Measurements from ENCODE around the gene TAPT1.

DNA sequence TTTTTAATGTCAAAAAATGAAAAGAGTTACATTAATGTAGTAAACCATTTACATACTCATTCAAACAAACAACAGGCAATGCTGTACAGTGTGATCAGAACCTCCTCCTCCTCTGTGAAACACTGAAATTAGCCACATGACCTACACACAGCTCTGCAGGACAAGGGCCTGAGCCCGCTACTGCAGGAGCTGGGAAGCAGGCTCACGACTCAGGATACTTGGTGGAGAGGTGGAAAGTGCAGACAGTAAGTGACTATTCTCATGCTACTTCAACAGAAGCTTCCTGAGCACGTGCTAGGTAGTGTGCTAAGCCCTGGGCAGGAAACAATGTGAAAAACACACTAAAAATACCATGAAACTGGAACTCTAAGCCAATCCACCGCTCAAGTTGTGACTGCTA is 56.8 kb downstream of the TAPT1 start:
- TF ChIP-seq POLR2A (IDR thresholded peaks at IDR 0.05; ENCODE audit: low read depth, low read length) (no peak), POLR2AphosphoS5 (IDR thresholded peaks at IDR 0.05; ENCODE audit: low read depth, low read length) (no peak)

Measured in GM12891 (cell line).